GM21825 (cell line): ENCODE results near the gene RPN2.

Source experiments
- ATAC-seq: cut with Tn5 transposase; IDR thresholded peaks from one replicate; pipeline ENCODE4 v1.9.1; 2021; ENCODE audit warnings: mild to moderate bottlenecking, moderate library complexity; ENCODE audit not compliant: unreplicated experiment

The RPN2 gene

GRCh38 chr20:37179683-37180524, 774 bp downstream of the RPN2 start:
- no peak for ATAC-seq

- ATAC-seq = no peak
These were observed 6.6 kb downstream of the RPN2 start for GRCh38 chr20:37185686-37186085.

- no peak for ATAC-seq
These were observed 9.7 kb downstream of the RPN2 start for GRCh38 chr20:37188787-37189186.

- no peak for ATAC-seq
These were observed 10.4 kb downstream of the RPN2 start for GRCh38 chr20:37189416-37190016.

- ATAC-seq = no peak
These were observed 11.4 kb downstream of the RPN2 start for GRCh38 chr20:37190354-37191112.

GRCh38 chr20:37192137-37192854, 13.2 kb downstream of the RPN2 start:
- ATAC-seq = no peak

- ATAC-seq = no peak
These were observed 14.1 kb downstream of the RPN2 start for GRCh38 chr20:37193226-37193625.

GRCh38 chr20:37193821-37194220, 14.7 kb downstream of the RPN2 start:
- no peak for ATAC-seq

- ATAC-seq = no peak
These were observed 15.7 kb downstream of the RPN2 start for GRCh38 chr20:37194621-37195417.

- no peak for ATAC-seq
These were observed 20.0 kb downstream of the RPN2 start for GRCh38 chr20:37198932-37199660.

GRCh38 chr20:37200376-37200775, 21.2 kb downstream of the RPN2 start:
- ATAC-seq = no peak

GRCh38 chr20:37200926-37201826, 22.0 kb downstream of the RPN2 start:
- ATAC-seq = no peak

- no peak for ATAC-seq
These were observed 22.7 kb downstream of the RPN2 start for GRCh38 chr20:37201827-37202162.

- no peak for ATAC-seq
These were observed 23.3 kb downstream of the RPN2 start for GRCh38 chr20:37202267-37202943.

- no peak for ATAC-seq
These were observed 24.9 kb downstream of the RPN2 start for GRCh38 chr20:37204056-37204455.

- ATAC-seq = no peak
These were observed 26.0 kb downstream of the RPN2 start for GRCh38 chr20:37205130-37205529.

- no peak for ATAC-seq
These were observed 26.7 kb downstream of the RPN2 start for GRCh38 chr20:37205794-37206193.

- ATAC-seq = no peak
These were observed 28.0 kb downstream of the RPN2 start for GRCh38 chr20:37207171-37207570.
